Activated CD4-positive, alpha-beta T cell treated with anti-CD3 and anti-CD28 coated beads, Interleukin-2, amount 50 U/mL, for 48 hours (primary cell): Measurements from ENCODE around the gene CERCAM.
"Not testable (repeated sequence)": the region's sequence is repeated elsewhere in the genome, so short reads cannot be mapped to it uniquely, and the experiment has no call there.

ENCODE experiments used
- DNase-seq, 2 experiments: peaks; one replicate each; pipeline ENCODE4 v3.0.0-alpha.2; 2020

Gene CERCAM

DNA sequence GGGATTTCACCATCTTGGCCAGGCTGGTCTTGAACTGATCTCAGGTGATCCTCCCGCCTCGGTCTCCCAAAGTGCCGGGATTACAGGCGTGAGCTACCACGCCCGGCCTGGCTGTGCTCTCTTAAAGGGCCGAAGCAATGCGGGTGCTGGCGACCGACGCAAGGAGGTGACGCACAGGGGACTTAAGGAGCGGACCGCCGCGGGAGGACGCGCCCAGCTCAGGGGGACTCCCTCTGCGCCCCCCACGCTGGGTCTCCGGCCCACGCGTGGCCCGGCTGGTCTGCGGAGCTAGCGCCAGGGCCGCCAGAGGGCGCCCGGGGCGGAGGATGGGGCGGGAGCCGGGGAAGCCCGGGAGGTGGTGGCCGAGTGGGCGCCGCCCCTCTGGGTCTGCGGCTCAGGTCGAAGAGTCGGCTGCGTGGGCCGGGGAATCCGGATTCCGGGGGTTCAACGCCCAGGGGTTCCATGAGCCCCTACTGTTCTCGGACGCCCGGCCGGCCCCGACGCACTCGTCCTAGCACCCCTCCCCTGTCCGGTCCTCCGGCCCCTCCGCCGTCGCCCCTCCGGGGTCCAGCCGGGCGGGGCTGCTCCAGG lies 502 bp upstream of the CERCAM start:
- DNase-seq, result peak; percentile 75 to 76

DNA sequence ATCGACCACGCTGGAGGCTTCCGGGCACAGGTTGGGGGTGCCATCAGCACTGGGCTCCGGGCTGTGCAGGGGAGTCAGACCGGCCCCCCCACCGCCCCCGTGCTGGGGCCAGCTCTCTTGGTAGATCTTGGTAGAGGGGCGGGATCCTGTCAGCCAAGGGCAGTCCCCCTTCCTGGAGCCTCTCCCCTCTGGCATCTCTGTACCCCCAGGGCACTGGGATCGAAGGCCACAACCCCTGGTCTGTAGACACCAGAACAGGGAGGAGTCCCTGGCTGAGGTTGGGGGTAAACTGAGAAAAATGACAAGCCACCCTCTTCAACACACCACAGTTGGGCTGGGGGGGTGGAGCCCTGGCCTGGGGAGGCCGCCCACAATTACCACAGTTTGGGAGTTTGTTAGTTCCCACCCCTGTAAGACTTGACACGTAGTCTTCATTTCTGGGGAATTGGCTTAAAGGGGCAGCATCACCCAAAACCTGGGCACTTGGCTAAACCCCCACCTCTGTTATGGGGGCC lies 882 bp downstream of the CERCAM start:
- DNase-seq, result no peak

DNA sequence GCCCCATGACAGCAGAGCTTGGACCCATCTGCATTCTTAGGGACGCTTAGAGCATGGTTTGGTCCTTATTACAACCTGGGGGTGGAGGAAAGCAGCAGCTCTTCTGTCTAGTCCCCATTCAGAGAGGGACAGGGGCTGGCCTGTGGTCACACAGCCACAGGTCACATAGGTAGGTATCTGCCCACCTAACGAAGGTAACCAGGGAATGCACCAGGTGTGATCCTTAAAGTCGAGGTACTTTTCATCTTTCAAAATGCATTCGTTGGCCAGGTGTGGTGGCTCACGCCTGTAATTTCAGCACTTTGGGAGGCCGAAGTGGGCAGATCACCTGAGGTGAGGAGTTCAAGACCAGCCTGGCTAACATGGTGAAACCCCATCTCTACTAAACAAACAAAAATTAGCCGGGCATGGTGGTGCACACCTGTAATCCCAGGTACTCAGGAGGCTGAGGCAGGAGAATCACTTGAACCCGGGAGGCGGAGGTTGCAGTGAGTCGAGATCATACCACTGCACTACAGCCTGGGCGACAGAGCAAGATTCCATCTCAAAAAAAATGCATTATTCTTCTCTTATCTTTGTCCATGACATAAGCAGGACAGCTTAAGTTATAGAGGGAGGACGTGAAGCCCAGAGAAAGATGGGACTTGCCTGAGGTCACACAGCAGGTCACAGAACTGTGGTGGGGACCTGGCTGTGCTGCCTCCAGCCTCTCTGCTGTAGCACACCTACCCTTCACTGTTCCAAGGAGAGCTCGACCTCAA lies 1.5 kb downstream of the CERCAM start:
- DNase-seq, result not testable (repeated sequence)

DNA sequence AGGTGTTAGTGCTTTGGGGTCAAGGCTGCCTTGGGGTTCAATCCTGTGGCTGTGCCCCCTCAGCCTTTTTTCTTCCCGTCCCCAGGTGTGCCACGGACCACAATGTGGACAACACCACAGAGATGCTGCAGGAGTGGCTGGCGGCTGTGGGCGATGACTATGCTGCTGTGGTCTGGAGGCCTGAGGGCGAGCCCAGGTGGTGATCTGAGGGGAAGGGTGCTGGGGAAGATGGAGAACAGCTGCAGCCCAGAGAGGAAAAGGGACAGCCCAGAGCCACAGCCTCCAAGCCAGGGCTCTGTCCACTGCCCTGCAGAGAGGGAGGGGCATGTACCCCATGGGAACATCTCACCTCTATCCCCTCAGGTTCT lies 2.1 kb downstream of the CERCAM start:
- no peak for DNase-seq

DNA sequence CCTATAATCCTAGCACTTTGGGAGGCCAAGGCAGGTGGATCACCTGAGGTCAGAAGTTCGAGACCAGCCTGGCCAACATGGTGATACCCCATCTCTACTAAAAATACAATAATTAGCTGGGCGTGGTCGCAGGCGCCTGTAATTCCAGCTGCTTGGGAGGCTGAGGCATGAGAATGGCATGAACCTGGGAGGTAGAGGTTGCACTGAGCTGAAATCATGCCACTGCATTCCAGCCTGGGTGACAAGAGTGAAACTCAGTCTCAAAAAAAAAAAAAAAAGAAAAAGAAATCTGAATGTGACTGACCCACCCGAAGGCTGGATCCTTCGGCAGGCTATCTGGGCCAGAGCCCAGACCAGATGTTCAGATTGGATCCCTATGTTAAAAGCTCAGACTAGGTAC lies 2.7 kb downstream of the CERCAM start:
- not testable (repeated sequence) for DNase-seq

DNA sequence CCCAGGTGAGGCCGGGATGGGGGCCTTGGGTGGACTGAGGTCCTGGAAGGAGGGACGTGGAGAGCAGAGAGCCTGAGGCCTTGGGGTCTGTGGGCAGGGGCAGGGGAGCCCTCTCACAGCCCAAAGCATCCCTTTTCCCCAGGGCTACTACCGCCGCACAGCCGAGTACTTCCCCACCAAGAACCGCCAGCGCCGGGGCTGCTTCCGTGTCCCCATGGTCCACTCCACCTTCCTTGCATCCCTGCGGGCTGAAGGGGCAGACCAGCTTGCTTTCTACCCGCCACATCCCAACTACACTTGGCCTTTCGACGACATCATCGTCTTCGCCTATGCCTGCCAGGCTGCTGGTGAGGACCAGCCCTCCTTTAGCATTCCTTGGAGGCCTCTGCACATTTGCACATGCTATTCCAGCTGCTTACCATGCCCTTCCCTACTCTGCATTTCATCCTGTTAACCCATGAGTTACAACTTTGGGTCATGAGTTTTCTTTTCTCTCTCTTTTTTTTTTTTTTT lies 3.7 kb downstream of the CERCAM start:
- DNase-seq, result no peak

DNA sequence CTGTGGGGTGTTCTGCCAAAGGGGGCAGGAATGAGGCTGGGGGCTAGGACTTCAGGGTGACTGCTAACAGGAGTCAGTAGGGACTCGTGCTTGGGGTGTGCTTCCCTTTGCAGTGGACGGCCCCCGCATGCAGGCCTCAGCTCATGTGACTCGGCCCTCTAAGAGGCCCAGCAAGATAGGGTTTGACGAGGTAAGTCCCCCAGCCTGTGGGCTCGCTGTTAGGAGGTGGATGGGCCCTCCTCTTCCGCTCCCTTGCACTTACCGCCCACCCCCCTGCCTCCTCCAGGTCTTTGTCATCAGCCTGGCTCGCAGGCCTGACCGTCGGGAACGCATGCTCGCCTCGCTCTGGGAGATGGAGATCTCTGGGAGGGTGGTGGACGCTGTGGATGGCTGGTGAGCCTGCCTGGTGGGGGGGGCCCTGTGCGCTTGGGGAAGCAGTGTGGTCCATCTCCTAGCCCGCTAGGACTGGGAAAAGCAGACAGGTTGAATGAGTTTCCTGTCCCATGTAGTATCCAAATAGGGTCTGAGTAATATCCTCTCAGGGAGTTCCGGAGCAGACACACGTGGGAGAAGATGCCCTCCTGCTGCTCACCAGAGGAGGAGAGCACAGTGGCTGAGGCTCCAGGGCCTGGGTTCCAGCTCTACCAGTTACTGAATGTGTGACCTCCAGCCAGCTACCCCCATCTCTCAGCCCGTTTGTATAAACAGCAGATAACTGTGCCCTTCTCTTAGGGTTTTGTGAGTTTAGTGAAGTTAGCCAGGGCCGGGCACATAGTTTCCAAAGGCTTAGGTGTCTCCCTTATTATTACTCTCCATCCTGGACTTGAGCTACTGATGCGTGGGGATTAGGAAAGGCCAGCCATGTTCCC lies 8.2 kb downstream of the CERCAM start:
- DNase-seq, result no peak

DNA sequence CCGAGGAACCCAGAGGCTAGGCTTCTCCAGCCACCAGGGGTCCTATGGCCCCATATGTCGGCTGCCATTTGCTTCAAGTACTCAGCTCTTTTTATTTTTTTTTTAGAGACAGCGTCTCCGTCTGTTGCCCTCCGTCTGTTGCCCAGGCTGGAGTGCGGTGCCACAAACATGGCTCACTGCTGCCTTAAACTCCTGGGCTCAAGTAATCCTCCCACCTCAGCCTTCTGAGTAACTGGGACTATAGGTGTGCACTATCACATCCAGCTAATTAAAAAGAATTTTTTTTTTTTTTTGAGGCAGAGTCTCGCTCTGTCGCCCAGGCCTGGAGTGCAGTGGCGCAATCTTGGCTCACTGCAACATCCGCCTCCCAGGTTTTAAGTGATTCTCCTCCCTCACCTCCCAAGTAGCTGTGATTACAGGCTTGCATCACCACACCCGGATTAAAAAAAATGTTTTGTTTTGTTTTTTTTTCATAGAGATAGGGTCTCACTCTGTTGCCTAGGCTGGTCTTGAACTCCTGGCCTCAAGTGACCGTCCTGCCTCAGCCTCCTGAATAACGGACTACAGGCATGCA lies 8.9 kb downstream of the CERCAM start:
- no peak for DNase-seq

DNA sequence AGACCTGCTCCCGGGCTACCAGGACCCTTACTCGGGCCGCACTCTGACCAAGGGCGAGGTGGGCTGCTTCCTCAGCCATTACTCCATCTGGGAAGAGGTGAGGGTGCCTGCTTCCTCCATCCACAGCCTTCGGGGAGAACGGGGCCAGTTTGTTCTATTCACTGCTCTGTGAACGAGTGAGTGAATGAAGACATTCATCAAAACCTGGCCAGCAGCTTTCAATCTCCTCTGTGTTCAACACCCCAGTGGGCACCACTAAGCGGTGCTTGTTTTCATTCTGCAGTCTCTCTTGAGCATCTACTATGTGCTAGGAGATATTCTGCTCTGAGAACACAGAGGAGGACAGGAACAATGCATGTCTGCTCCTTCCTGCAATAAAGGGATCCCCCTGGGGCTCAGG lies 10.6 kb downstream of the CERCAM start:
- no peak for DNase-seq

DNA sequence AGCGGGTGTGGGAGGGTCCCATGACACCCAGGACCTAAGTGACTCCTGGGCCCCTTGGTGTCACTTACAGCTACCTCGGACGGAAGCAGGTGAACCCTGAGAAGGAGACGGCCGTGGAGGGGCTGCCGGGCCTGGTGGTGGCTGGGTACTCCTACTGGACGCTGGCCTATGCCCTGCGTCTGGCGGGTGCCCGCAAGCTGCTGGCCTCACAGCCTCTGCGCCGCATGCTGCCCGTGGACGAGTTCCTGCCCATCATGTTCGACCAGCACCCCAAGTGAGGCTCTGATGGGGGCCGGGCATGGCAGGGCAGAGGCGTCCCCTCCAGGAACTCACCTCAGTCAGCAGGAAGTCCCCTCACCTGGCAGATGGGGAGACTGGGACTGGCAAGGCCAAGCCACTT lies 13.7 kb downstream of the CERCAM start:
- no peak for DNase-seq

DNA sequence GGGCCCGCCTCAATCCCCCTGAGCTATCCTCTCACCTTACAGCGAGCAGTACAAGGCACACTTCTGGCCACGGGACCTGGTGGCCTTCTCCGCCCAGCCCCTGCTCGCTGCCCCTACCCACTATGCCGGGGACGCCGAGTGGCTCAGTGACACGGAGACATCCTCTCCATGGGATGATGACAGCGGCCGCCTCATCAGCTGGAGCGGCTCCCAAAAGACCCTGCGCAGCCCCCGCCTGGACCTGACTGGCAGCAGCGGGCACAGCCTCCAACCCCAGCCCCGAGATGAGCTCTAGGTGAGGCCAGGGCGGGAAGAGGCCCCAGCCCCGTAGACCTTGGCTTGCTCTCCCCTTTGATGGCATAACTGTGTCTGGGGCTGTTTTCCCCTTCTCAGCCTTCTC lies 15.0 kb downstream of the CERCAM start:
- DNase-seq, result no peak

DNA sequence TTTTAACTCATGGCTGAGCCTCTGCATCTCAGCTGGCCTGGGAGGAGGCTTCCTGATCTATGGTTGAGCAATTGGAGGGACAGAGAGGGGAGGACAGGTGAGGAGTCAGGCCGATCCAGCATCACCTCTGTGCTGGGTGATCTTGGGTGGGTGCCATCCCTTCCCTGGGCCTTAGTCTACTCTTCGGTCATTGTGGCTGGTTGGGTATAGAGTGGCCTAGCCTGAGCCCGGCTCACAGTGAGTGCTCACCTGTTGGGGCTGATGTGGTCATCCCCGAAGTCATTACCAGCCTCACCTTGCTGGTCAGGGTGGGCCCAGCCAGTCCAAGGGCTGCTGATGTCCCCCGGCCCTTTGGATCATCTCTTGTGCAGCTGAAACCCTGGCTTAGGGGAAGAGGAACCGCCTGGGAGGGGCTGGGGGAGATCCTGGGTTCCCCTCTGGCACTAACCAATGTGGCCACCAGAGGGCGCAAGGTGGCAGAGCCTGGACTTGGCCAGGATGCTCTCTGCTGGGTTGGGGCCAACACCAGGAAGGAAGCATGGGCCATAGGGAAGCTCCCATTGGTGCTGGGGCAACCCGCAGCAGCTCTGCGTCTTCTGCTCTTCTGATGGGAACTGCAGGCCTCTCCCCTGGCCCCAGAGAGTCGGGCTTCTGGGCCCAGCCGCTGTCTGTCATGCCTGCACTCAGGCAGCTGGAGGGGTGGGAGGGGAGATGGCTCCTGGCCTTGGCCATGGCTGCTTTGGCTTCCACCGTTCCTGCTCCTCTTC lies 17.9 kb downstream of the CERCAM start:
- peak; percentile 93 for DNase-seq

DNA sequence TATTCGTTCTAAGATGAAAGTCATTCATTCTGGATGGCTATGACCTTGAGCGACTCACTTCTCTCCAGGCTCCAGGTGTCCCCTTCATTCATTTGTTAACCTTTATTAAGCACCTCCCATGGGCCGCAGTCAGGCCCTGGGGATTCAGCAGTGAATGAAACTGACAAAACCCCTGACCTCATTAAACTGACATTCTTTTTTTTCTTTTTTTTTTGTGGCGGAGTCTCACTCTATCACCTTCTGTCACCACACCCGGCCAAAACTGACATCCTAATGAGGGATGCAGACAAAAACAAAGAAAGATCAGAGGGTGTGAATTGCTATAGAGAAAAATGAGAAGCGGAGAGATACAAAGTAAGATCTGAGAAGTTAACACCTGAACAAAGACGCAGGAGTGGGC lies 18.6 kb downstream of the CERCAM start:
- no peak for DNase-seq

DNA sequence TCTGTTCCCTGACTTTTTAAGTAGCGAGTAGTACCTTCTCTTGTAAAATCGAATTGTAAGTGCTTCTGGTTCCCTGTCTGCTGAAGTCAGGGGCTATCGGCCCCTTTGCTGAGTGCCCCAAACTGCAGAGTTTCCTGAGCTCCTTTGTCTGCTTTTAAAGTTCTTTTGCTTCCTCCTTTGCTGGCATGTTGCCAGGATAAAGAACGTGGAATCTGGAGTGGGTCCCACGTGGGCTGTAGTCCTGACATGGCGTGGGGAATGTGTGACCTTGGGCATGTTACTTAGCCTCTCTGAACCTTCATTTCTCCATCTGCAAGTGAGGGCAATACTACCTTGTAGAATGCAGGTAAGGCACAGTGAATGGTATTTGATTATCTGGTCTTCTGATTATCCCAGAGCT lies 21.5 kb downstream of the CERCAM start:
- DNase-seq, result no peak

DNA sequence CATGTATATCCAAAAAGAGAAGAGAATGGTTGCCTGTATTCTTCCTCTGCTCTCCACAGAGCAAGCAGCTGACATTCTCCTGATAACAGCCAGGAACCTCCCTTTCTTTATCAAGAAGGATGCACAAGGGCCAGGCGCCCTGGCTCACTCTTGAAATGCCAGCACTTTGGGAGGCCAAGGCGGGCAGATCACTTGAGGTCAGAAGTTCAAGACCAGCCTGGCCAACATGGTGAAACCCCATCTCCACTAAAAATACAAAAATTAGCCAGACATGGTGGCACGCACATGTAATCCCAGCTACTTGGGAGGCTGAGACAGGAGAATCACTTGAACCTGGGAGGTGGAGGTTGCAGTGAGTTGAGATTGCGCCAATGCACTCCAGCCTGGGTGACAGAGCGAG lies 25.8 kb downstream of the CERCAM start:
- not testable (repeated sequence) for DNase-seq

DNA sequence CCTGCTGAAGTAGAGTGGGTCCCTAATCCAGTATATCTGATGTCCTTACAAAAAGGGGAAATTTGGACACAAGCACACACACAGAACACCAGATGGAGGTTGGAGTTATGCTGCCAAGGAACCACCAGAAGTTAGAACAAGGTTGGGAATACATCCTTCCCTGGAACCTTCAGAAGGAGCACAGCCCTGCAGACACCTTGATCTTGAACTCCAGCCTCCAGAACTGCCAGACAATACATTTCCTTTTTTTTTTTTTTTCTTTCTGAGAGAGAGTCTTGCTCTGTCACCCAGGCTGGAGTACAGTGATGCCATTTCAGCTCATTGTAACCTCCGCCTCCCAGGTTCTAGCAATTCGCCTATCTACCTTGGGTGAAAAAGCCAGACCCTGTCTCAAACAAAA lies 28.1 kb downstream of the CERCAM start:
- no peak for DNase-seq

DNA sequence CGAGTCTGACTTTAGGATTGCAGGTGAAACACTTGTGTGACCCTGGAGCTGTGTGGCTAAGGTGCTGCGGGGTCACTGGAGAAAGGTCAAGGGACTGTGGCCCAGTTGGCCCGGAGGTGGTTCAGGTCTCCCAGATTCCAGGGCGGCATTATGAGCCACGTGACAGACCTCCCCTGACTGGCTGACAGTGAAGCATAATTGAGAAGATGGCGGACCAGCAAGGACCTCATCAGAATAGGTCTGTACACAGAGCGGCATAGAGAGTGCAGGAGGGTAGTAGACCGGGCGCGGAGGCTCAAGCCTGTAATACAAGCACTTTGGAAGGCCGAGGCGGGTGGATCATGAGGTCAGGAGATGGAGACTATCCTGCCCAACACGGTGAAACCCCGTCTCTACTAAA lies 34.3 kb downstream of the CERCAM start:
- no peak for DNase-seq

DNA sequence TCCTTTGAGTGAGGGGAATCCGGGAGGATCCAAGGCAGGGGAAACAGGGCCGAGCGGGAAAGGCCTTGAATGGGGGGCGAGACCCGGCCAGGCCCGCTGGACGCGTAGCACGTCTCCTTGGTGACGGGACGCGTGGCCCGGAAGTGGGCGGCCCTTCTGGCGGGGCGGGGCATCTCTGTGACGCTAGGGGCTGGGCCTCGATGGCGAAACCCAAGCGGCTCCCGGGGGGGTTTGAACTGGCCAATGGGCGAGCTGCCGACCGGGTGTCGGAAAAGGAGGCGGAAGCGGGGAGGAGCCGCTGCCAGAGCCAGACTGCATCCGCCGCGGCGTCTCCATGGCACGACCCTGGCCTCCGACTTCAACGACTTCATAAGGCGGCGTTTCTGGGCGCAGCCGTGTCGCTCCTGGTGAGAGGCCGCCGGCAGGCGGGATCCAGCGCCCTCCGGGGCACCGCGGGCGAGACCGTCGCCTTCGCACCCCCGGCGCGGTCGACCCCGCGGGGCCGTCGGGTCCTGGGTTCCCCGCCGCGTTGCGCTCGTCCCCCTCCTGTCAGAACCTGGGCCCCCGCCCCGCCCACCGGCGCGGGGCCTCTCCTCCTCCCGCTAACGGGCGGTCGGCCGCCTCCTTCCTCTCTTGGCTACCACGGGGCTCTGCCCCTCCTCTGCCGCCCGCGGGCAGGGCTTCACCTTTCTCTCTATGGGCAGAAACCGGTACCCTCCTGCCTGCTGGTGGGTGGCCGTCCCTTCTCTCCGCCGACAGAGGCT lies 35.4 kb downstream of the CERCAM start, which contains the start of gene ODF2:
TSS of gene ODF2 (plus strand) at position 158 of the 764 bp plus-strand sequence. CDS start at position 244, 86 bp downstream.
- DNase-seq, result peak; percentile 99

DNA sequence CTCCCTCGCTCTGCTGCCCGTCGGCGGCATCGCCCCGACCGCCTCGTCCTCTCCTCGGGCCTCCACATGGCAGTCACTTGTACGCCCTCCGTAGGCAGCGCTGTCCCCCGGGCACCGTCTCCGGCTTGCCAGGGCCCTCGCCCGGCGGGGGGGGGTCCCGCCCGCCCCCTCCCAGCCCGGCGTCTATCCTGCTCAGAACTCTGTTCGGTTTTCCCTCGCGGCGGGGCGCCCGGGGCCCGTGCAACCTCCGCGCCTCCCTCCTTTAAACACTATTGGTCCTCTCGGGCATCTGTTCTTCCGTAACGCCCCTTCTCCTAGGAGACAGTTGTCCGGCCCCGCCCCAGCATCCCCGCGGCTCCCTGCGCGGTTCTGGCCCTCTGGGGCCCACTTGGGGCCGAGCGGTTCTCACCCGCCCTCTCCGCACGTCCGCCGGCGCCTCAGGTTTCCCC lies 36.0 kb downstream of the CERCAM start:
- DNase-seq, result peak; percentile 77 to 82

DNA sequence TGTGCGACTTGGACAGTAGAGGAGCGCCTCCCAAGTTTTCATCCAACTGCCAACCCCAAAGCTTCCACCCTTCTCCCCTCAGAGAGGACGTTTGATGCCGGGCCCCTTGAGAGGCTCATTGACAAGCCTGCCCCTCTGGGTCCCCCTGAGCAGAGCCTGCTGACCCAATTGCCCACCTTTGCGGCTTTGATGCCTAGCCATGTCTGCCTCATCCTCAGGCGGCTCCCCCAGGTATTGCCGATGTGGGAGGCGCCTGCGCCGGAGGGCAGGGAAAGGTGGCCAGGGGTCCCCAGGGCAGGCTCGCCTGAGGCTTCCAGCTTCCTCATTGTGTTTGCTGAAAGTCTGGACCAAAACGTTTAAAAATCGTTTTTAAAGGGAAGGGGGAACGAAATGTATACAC lies 36.5 kb downstream of the CERCAM start:
- DNase-seq, result no peak

DNA sequence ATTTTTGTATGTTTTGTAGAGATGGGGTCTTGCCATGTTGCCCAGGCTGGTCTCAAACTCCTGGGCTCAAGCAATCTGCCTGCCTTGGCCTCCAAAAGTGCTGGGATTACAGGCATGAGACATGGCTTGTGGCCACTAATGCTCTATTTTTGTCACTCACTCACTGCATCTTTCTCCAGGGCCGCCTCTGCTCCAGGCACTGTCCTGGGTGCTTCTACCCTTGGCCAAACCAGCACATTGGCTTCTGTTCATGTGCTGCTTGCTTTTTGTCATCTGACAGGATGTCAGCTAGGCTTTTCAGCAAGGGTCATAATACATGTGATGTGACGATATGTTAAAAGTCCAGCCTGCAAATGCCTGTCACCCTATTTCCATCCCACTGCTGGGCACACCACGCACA lies 38.4 kb downstream of the CERCAM start:
- DNase-seq, result no peak
